Measurements from ENCODE around the gene CLDN5.

DNA sequence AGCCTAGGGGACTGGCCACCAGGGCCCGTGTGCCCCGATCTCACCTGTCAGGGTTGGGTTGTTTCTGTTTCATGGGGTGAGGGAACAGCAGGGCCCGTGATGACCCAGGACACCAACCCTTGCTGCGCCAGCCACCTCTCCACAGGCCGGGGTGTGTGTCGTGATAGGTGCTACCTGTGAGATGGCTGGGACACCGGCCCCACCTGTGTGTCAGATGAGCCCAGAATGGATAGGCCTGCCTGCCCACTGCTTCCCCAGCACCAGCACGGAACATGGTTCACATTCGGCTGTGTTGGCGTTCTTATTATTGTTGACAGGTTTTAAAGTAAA, 7.1 kb downstream of the CLDN5 start:
- TF ChIP-seq, protein P1, sequence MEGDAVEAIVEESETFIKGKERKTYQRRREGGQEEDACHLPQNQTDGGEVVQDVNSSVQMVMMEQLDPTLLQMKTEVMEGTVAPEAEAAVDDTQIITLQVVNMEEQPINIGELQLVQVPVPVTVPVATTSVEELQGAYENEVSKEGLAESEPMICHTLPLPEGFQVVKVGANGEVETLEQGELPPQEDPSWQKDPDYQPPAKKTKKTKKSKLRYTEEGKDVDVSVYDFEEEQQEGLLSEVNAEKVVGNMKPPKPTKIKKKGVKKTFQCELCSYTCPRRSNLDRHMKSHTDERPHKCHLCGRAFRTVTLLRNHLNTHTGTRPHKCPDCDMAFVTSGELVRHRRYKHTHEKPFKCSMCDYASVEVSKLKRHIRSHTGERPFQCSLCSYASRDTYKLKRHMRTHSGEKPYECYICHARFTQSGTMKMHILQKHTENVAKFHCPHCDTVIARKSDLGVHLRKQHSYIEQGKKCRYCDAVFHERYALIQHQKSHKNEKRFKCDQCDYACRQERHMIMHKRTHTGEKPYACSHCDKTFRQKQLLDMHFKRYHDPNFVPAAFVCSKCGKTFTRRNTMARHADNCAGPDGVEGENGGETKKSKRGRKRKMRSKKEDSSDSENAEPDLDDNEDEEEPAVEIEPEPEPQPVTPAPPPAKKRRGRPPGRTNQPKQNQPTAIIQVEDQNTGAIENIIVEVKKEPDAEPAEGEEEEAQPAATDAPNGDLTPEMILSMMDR (IDR thresholded peaks at IDR 0.05): no peak
- TF ChIP-seq POLR2A (IDR thresholded peaks at IDR 0.05): no peak
